Central memory CD8-positive, alpha-beta T cell (primary cell): Measurements from ENCODE around the gene AHDC1.

Source experiments
- ATAC-seq: fragments of 150-1000 bp; cut with Tn5 transposase; replicated peaks from 2 replicates; pipeline ENCODE4 v1.10.0; 2022; ENCODE audit warnings: mild to moderate bottlenecking, moderate FRiP score, moderate number of reproducible peaks; ENCODE audit not compliant: poor library complexity, severe bottlenecking; ENCODE audit errors: extremely low read depth
- DNase-seq, 2 donors: peaks; one replicate each; pipeline ENCODE4 v3.0.0; 2021; ENCODE audit warnings: low spot score in 2 of 2
- H3K27ac Mint-ChIP-seq: one replicate; pipeline ENCODE4 v1.8.0; 2022; ENCODE audit warnings: low read depth, mild to moderate bottlenecking, moderate library complexity, mixed read lengths
- H3K27me3 Mint-ChIP-seq: one replicate; pipeline ENCODE4 v1.8.0; 2022; ENCODE audit warnings: mixed read lengths
- H3K36me3 Mint-ChIP-seq: one replicate; pipeline ENCODE4 v1.8.0; 2022; ENCODE audit warnings: mild to moderate bottlenecking, moderate library complexity, mixed read lengths; ENCODE audit not compliant: insufficient read depth
- H3K4me1 Mint-ChIP-seq: one replicate; pipeline ENCODE4 v1.8.0; 2022; ENCODE audit warnings: mixed read lengths
- H3K4me3 Mint-ChIP-seq: one replicate; pipeline ENCODE4 v1.8.0; 2022; ENCODE audit warnings: mild to moderate bottlenecking, moderate library complexity, mixed read lengths
- H3K9me3 Mint-ChIP-seq: one replicate; pipeline ENCODE4 v1.8.0; 2022; ENCODE audit warnings: mixed read lengths

The AHDC1 gene

DNA sequence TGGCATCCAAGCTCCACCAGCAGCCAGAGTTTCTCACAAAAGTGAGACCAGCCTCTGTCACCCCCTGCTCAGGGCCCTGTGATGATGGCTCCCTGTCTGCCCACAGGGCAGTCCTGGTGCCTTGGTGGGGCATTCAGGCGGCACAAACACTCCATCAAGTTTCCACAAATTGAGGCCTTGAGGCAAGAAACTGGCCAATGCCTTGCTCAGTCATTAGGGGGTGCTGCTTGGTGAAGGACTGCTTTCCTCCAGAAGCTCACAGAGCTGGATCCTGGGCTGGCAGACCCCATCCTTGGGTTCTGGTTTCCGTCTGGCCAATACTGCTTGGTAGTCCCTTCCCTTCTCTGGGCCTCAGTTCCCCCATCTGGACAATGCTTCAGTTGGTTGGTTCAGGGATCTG lies 12.5 kb upstream of the AHDC1 start:
- peaks cover 58% of the 10 kb centered on the region for H3K36me3 Mint-ChIP-seq
- H3K4me3 Mint-ChIP-seq: peak overlapping the region; percentile 39
- no peaks in the 10 kb centered on the region for H3K9me3 Mint-ChIP-seq
- H3K4me1 Mint-ChIP-seq: peaks cover 52% of the 10 kb centered on the region
- no peak for ATAC-seq
- no peak for DNase-seq
- peak overlapping the region; percentile 82 for H3K27ac Mint-ChIP-seq
- no peaks in the 10 kb centered on the region for H3K27me3 Mint-ChIP-seq

DNA sequence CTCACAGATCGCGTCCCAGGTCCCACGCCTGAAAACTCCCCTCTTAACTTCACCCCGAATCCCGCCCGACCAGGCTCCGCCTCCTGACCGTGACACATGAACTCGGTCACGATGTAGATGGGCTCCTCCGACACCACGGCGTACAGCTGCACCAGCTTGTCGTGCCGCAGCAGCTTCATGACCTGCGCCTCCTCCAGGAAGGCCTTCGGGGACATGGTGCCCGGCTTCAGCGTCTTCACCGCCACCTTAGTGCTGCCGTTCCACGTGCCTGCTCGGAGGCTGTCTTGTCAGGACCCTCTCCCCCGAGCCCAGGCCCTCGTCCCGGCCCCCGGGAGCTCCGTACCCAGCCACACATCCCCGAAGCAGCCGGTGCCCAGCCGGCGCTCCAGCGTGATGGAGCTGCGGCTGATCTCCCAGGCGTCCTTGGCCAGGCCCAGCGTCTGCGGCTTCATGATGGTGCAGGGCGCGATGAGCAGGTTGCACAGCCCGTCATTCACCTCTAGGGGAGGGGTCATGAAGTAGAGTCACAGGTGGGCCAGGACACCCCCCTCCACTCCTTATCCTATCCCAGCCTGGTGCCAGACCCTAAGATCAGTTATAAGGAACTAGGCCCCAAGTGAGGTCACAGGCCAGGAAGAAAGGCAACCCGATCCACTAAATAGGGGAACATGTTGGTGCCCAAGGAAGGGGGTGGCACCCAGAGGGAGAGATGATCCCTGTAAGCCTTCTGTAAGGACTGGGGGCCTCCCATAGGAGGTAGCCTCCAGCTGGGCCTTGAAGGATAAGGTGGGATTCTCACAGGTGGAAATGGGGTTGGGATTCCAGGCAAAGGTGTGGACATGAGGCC lies 11.6 kb upstream of the AHDC1 start:
- Mint-ChIP-seq H3K36me3 (peaks cover 57% of the 10 kb centered on the region), H3K4me1 (peaks cover 52% of the 10 kb centered on the region), H3K27ac (peak overlapping the region; percentile 82)

DNA sequence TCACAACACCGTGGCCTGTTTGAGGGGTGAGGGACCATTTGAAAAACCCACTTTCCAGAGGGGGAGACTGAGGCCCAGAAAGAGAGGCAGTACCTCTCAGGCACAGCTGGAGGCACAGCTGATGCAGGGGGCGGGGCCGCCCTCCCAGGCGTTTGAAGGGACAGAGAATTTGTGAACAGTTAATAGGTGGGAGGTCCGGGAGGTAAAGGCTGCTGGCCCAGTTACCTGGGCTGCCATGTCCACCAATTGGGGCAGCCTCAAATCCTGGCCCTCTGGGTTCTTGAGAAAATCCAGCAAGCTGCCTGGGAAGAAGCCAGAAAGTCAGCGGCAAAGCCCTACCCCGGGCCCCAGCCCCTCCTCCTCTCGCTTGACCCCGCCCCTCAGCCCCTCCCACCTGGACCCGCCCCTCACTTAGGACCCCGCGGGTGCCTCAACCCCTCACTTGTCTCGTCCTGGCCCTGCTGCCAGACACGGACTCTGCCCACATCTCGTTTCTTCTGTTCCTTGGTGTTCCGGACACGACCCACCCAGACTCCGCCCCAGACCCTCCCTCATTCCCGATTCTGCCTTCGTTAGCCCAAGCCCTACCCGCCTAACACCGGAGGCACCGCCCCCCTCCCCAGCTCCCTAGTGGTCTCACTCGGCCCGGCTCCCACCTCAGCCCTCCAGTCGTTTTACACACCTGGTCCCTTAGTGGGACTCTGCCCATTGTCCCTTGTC lies 10.8 kb upstream of the AHDC1 start:
- peak overlapping the region; percentile 82 for H3K27ac Mint-ChIP-seq
- no peaks in the 10 kb centered on the region for H3K9me3 Mint-ChIP-seq
- ATAC-seq (no peak), DNase-seq (no peak)
- H3K4me1 Mint-ChIP-seq: peaks cover 50% of the 10 kb centered on the region
- H3K4me3 Mint-ChIP-seq: no peak overlapping the region
- peaks cover 55% of the 10 kb centered on the region for H3K36me3 Mint-ChIP-seq
- no peaks in the 10 kb centered on the region for H3K27me3 Mint-ChIP-seq

More for the DNA sequence above, 11.6 kb upstream of the AHDC1 start:
- Mint-ChIP-seq H3K27me3 (no peaks in the 10 kb centered on the region), H3K4me3 (no peak overlapping the region), H3K9me3 (no peaks in the 10 kb centered on the region)
- DNase-seq (no peak), ATAC-seq (no peak)

DNA sequence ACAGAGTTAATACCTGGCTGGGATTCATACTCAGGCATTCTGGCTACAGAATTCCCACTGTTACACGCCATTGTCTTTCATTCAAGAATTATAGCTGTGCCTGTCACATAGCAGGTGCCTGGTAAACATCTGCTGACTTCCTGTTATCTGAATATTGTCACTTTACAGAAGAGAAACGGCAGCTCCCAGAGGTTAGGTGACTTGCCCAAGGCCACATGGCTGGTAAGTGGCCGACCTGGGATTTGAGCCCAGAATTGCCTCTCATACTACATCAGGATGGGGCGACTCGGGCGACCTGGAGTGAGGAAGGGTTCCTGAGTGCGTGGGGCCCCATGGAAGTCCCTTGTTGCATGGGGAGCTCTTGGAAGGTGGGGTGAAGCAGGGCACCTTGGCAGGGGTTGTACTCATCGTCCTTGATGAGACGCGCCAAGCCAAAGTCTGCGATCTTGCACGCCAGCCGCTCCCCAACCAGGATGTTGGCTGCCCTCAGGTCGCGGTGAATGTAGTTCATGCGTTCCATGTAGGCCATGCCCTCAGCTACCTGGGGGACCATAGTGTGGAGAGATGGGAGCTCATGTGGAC lies 10.2 kb upstream of the AHDC1 start:
- ATAC-seq: no peak
- H3K4me3 Mint-ChIP-seq: no peak overlapping the region

DNA sequence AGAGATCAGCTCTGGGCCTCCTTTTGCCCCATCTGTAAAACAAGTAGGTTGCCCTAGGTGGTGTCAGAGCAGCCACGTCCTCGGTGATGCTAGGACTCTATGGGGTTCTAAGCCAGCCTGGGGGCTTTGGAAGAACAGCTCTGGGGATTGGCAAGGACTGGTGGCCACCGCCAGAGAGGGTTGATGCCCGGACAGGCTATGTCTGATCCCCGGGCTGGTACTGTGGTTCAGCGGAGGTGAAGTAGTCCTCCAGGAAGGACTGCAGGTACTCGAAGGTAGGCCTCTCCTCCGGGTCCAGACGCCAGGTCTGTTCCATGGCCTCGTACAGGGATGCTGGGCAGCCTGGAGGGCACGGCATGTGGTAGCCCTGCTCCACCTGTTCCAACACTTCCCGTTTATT lies 8.8 kb upstream of the AHDC1 start:
- Mint-ChIP-seq H3K36me3 (peaks cover 48% of the 10 kb centered on the region), H3K4me3 (no peak overlapping the region), H3K4me1 (peaks cover 30% of the 10 kb centered on the region), H3K27ac (peak overlapping the region; percentile 66), H3K27me3 (no peaks in the 10 kb centered on the region), H3K9me3 (no peaks in the 10 kb centered on the region)
- DNase-seq (no peak), ATAC-seq (no peak)

More for the DNA sequence above, 10.2 kb upstream of the AHDC1 start:
- Mint-ChIP-seq H3K9me3 (no peaks in the 10 kb centered on the region), H3K27ac (peak overlapping the region; percentile 44), H3K4me1 (peaks cover 44% of the 10 kb centered on the region), H3K36me3 (peaks cover 53% of the 10 kb centered on the region), H3K27me3 (no peaks in the 10 kb centered on the region)
- DNase-seq: no peak

DNA sequence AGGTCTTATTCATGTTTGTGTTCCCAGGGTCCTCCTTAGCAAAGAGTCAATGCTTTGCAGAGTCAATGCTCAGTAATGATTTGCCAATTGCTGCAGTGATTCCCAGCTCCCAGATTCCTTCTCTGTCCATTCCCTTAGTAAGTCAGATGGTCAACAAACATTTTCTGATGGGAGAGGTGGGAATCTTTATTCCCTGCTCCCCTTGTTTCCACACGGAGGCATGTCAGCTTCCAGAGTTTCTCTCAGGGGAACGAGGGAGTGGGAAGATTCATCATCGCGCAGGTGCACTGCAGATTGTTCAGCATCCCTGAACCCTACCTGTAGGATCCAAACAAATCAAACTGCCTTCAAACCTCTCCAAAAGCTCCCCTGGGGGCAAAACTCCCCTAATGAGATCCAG lies 7.5 kb upstream of the AHDC1 start:
- no peaks in the 10 kb centered on the region for H3K9me3 Mint-ChIP-seq
- peaks cover 20% of the 10 kb centered on the region for H3K4me1 Mint-ChIP-seq
- peak overlapping the region; percentile 66 for H3K27ac Mint-ChIP-seq
- DNase-seq (no peak), ATAC-seq (no peak)
- H3K4me3 Mint-ChIP-seq: no peak overlapping the region
- no peaks in the 10 kb centered on the region for H3K27me3 Mint-ChIP-seq
- peaks cover 45% of the 10 kb centered on the region for H3K36me3 Mint-ChIP-seq

DNA sequence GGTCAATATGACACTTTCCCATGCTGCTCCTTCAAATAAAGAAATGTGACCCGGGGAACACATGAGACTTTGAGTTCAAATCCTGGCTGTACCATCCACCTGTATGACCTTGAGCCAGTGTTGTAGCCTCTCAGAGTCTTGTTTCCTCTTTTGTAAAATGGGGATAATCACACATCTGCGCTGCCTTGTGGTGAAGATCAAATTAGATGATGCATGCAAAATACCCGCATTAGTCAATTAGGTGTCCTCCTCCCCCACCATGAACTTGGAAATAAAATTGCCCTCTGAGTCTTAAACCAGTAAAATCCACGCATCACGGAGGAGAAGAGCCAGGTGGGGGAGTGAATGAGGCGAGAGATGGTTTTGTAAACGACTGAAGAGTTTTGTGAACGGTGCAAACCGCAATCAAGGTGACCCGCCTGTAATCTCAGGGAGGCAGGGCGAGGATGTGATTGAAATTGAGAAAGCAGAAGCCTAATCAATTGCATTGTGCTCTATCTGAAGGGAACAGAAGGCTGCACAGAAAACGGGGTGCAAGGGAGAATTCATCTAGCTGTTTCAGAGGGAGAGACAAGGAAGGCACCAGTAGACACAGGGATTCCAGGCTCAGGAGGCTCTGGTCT lies 5.8 kb upstream of the AHDC1 start:
- H3K4me1 Mint-ChIP-seq: peaks cover 22% of the 10 kb centered on the region
- H3K27ac Mint-ChIP-seq: no peak overlapping the region
- peaks cover 31% of the 10 kb centered on the region for H3K36me3 Mint-ChIP-seq
- no peaks in the 10 kb centered on the region for H3K9me3 Mint-ChIP-seq
- H3K4me3 Mint-ChIP-seq: no peak overlapping the region
- DNase-seq (no peak), ATAC-seq (peak; percentile 33)
- H3K27me3 Mint-ChIP-seq: no peaks in the 10 kb centered on the region

DNA sequence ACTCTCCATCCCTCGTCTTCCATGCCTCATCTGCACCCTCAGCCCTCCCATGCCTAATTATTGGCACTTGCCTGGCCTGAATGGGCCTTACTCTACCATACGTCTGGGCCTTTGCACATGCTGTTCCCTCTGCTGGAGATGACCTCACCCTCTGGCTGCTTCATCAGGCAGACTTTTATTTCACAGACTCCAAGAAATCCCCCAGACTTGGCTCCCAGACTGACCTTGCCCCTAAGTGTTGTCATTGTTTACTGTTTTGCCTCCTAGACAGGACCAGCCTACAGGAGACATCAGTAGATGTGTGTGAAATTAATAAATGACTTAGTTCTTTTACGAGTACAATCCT lies 5.2 kb upstream of the AHDC1 start:
- no peak for DNase-seq
- H3K27me3 Mint-ChIP-seq: no peaks in the 10 kb centered on the region
- H3K9me3 Mint-ChIP-seq: no peaks in the 10 kb centered on the region
- H3K4me1 Mint-ChIP-seq: peaks cover 20% of the 10 kb centered on the region
- no peak overlapping the region for H3K4me3 Mint-ChIP-seq
- no peak overlapping the region for H3K27ac Mint-ChIP-seq
- H3K36me3 Mint-ChIP-seq: peaks cover 27% of the 10 kb centered on the region
- ATAC-seq: peak; percentile 29

DNA sequence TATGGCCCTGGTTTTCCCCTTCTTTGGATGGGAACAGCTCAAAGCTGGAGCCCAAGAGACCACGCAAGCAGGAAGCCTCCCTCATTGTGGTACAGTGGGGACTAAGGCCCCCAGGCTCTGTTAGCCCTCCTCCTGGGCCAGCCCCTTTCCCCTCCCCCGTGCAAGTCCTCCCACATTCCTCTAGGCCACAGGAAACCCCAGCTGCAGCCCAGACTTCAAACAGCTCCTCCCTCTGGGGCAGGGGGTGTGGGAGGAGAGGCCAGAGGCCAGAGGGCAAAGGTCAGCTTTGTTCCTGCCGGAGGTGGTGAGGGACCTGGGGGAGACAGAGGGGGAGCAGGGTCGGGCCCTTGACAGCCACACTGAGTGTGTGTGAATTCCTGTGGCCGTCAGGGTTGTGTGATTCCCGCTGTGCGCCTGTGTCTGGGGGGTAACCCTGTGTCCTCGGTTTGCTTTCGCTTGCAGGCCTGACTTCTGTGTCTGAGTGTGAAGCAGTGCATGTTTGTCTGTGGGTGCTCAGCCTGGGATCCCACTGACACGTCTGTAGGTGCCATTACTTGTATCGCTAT lies 3.4 kb upstream of the AHDC1 start:
- ATAC-seq (no peak), DNase-seq (no peak)
- H3K4me1 Mint-ChIP-seq: peaks cover 15% of the 10 kb centered on the region
- H3K27ac Mint-ChIP-seq: peak overlapping the region; percentile 26
- H3K27me3 Mint-ChIP-seq: no peaks in the 10 kb centered on the region
- H3K4me3 Mint-ChIP-seq: no peak overlapping the region
- H3K36me3 Mint-ChIP-seq: peaks cover 24% of the 10 kb centered on the region
- H3K9me3 Mint-ChIP-seq: no peaks in the 10 kb centered on the region

DNA sequence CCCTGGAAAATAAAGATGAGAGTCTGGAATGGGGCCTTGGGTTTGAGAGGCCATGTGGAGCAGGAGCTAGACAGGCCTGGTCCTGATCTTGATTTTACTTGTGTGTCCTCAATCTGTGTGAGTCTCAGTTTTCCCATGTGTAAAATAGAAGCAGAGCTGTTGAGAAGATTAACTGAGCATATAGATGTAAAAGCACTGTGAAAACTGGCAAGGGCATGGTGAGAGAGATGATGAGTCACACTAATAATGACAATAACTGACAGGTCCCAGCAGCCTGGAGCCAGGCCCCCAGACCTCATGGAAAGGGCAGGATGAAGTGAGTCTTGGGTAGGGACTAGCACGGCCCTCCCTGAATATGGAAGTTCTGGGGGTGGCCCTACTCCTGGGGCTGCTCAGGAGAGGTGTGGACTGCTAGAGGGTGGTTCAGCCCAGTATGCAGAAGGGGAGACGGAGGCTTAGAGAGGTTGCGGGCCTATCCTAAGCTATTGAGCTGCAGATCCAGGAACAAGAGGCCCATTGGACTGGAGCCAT lies 2.8 kb upstream of the AHDC1 start:
- no peaks in the 10 kb centered on the region for H3K9me3 Mint-ChIP-seq
- H3K36me3 Mint-ChIP-seq: peaks cover 21% of the 10 kb centered on the region
- no peak overlapping the region for H3K4me3 Mint-ChIP-seq
- peak overlapping the region; percentile 88 for H3K27ac Mint-ChIP-seq
- ATAC-seq (no peak), DNase-seq (no peak)
- H3K27me3 Mint-ChIP-seq: no peaks in the 10 kb centered on the region
- peaks cover 18% of the 10 kb centered on the region for H3K4me1 Mint-ChIP-seq

DNA sequence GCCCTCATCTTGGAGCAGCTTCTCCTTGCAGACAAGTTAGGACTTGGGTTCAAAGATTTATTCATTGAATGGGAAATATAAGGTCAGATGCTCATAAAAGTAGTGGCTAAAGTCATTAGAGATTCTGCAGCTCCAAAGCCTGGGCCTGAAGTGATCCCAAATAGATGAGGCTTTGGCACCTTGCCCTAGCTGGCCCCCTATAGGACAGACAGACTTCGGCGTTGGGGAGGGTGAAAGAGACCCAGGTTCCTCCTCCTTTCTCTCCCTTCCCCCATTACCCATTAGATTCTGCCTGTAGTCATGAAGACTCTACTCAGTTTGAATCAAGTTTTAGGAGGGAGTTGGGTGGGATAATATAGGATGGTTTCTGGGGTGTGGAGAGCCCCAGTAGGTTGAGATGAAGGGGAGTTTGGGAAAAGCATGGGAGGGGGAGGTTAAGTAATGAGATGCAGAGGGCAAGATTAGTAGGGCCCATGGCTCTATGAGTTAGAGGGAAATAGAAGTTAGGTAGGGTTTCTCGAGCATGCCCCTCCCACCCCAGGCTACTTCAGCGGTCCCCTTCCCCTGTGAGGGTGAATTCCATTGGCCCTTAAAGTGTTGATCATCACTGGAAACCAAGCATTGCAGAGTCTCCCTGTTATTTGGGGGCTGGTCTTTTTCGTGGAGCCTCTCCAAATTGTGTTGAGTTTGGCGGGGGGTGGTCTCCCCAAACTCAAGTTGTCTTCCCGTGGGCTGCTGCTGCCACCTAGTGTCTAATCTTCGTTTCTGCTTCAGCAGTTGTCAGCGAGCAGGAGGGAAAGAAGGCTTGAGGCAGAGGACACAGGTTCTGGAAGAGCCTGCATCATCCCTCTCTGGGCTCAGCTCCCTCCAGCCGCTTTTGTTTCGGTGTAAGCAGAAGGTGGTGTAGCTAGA lies 2.1 kb upstream of the AHDC1 start:
- peaks cover 19% of the 10 kb centered on the region for H3K4me1 Mint-ChIP-seq
- H3K27ac Mint-ChIP-seq: peak overlapping the region; percentile 88
- no peak for ATAC-seq
- no peak for DNase-seq
- no peaks in the 10 kb centered on the region for H3K9me3 Mint-ChIP-seq
- peaks cover 19% of the 10 kb centered on the region for H3K36me3 Mint-ChIP-seq
- no peaks in the 10 kb centered on the region for H3K27me3 Mint-ChIP-seq
- H3K4me3 Mint-ChIP-seq: peak overlapping the region; percentile 33
